ENCODE measurements around the gene TMEM86A.

GRCh38 chr11:18698341-18699268 lies at the start of gene TMEM86A:
- TF ChIP-seq POLR2AphosphoS5 (IDR thresholded peaks at IDR 0.05) (peak in 1 of 3 donors; percentile 8), CTCF (IDR thresholded peaks at IDR 0.05) (no peak), EP300 (IDR thresholded peaks at IDR 0.05) (no peak), POLR2A (IDR thresholded peaks at IDR 0.05) (peak in 1 of 2 donors; percentile 81)

Data from suprapubic skin (tissue), 4 donors.